ENCODE measurements around the gene KLHL22. TPM values are rescaled to one million over a fixed set of nuclear protein-coding genes. Genes with fewer than 3 reads are reported as not detected.

Gene KLHL22
- total and polyA plus RNA-seq, 2 of the 8 experiments (the other 6 are each of a cell fraction or from before 2014, with no cell fraction given), result 9.4 to 16.2 TPM

DNA sequence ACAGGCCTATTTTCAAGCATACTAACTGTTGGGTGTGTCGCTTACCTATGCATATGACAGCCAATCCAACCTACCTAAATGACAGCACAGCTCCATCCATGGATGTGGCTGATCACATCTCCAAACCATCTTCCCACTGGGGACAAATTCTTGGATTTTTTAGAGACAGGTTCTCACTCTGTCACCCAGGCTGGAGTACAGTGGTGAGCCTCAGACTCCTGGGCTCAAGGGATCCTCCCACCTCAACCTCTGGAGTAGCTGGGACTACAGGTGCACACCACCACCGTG lies 76.0 kb downstream of the KLHL22 start (continued):
- no peak for TF ChIP-seq NRF1 (IDR thresholded peaks at IDR 0.05; ENCODE audit: low read depth, low read length)

Measured in H1 (cell line).